Breast epithelium (tissue), 3 donors: ENCODE measurements around the gene TMEM26.

Experiments used
- CTCF ChIP-seq, 3 donors: fragments of 450-650 bp; IDR thresholded peaks; one replicate each; pipeline ENCODE4 v1.5.1; 2016 to 2017; ENCODE audit warnings: antibody characterized with exemption in 3 of 3, mild to moderate bottlenecking in 3 of 3, moderate library complexity in 3 of 3
- POLR2A ChIP-seq: fragments of 450-650 bp; IDR thresholded peaks from one replicate; pipeline ENCODE4 v1.6.1; 2016; ENCODE audit warnings: antibody characterized with exemption, mild to moderate bottlenecking, moderate library complexity
- POLR2AphosphoS5 ChIP-seq, 3 donors: sonication (generic); formaldehyde crosslinking; IDR thresholded peaks; one replicate each; pipeline ENCODE4 v1.6.1; 2017; ENCODE audit warnings: antibody characterized with exemption in 3 of 3

- TF ChIP-seq CTCF (IDR thresholded peaks at IDR 0.05) (no peak), POLR2A (no peak), POLR2AphosphoS5 (IDR thresholded peaks at IDR 0.05) (no peak)
Measured at GRCh38 chr10:61411706-61412105, 41.5 kb downstream of the TMEM26 start.
